NB4 (cell line): ENCODE measurements around the gene SMOC2.

ENCODE experiments used
- MYC ChIP-seq: IDR thresholded peaks from 2 replicates; pipeline ENCODE4 v1.6.1; 2011; ENCODE audit warnings: low read depth, low read length
- POLR2A ChIP-seq: IDR thresholded peaks from 2 replicates; pipeline ENCODE4 v1.6.1; 2011; ENCODE audit warnings: mild to moderate bottlenecking; ENCODE audit not compliant: insufficient read length; ENCODE audit errors: extremely low read depth
- TF ChIP-seq, protein P1 (sequence below): IDR thresholded peaks from one replicate; pipeline ENCODE4 v1.5.1; 2012; ENCODE audit warnings: low read depth, low read length
- TF ChIP-seq, protein P2 (sequence below): IDR thresholded peaks from 2 replicates; pipeline ENCODE4 v1.6.1; 2011; ENCODE audit warnings: low read depth, low read length

DNA sequence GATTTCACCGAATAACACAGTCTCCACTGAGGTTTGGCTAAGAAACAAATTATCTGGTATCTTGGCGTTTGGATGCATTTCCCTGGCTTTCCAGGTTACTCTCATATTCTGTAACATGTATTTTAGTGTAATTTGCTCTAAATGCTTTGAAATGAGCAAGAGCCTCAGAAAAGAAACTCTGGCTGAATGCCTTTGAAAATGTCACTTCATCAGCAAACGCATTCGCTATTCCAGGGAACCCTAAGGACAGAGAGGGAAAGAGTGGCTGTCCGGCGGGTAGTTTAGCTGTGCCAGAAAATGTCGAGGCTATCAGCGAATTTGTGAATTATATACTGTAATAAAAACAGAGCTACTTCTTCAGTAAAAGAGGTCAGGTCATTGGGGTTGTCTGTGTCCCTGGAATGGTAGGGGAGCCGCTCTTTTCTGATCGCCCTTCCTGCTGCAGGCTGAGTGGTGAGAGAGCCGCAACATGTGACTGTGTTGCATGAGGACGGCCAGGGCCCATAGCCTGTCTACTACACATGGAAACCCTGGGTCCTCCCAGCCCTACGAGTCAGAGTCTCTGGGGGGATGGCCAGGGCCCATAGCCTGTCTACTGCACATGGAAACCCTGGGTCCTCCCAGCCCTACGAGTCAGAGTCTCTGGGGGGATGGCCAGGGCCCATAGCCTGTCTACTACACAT is 57.3 kb downstream of the SMOC2 start:
- TF ChIP-seq, protein P1, sequence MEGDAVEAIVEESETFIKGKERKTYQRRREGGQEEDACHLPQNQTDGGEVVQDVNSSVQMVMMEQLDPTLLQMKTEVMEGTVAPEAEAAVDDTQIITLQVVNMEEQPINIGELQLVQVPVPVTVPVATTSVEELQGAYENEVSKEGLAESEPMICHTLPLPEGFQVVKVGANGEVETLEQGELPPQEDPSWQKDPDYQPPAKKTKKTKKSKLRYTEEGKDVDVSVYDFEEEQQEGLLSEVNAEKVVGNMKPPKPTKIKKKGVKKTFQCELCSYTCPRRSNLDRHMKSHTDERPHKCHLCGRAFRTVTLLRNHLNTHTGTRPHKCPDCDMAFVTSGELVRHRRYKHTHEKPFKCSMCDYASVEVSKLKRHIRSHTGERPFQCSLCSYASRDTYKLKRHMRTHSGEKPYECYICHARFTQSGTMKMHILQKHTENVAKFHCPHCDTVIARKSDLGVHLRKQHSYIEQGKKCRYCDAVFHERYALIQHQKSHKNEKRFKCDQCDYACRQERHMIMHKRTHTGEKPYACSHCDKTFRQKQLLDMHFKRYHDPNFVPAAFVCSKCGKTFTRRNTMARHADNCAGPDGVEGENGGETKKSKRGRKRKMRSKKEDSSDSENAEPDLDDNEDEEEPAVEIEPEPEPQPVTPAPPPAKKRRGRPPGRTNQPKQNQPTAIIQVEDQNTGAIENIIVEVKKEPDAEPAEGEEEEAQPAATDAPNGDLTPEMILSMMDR, result no peak
- TF ChIP-seq POLR2A (no peak), MYC (no peak)
- TF ChIP-seq, protein P2, sequence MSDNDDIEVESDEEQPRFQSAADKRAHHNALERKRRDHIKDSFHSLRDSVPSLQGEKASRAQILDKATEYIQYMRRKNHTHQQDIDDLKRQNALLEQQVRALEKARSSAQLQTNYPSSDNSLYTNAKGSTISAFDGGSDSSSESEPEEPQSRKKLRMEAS, result no peak
